WTC11 (cell line): ENCODE measurements around the gene NDUFV1. TPM values are rescaled to one million over a fixed set of nuclear protein-coding genes. Genes with fewer than 3 reads are reported as not detected.

Source experiments
- ATAC-seq: fragments of 200-7000 bp; cut with Tn5 transposase; 2 replicates; pipeline ENCODE4 v1.10.0; 2021; ENCODE audit warnings: mild to moderate bottlenecking, moderate library complexity
- CTCF ChIA-PET: fragments of 300-600 bp; sonication (Branson Sonifier 250); formaldehyde crosslinking; loops from one replicate; lab custom pipeline; 2021; ENCODE audit warnings: antibody characterized with exemption; lab: Charles Lee
- POLR2A ChIA-PET: fragments of 350-600 bp; sonication (Branson Sonifier 250); formaldehyde crosslinking; loops from one replicate; lab custom pipeline; 2021; ENCODE audit warnings: antibody characterized with exemption; lab: Charles Lee
- DNase-seq: peaks from one replicate; pipeline ENCODE4 v3.0.0; 2021; ENCODE audit warnings: low spot score
- H3K27ac Mint-ChIP-seq: 2 replicates; pipeline ENCODE4 v1.8.0; 2021; ENCODE audit warnings: mixed read lengths
- H3K27me3 Mint-ChIP-seq: 2 replicates; pipeline ENCODE4 v1.8.0; 2021; ENCODE audit warnings: low read depth, mild to moderate bottlenecking, moderate library complexity, mixed read lengths
- H3K36me3 Mint-ChIP-seq: 2 replicates; pipeline ENCODE4 v1.8.0; 2021; ENCODE audit warnings: mixed read lengths
- H3K4me1 Mint-ChIP-seq: 2 replicates; pipeline ENCODE4 v1.8.0; 2022; ENCODE audit warnings: mixed read lengths
- H3K4me3 Mint-ChIP-seq: 2 replicates; pipeline ENCODE4 v1.8.0; 2021; ENCODE audit warnings: mild to moderate bottlenecking, moderate library complexity, mixed read lengths
- H3K9me3 Mint-ChIP-seq: 2 replicates; pipeline ENCODE4 v1.8.0; 2021; ENCODE audit warnings: mixed read lengths
- CREM ChIP-seq: sonication (generic); formaldehyde crosslinking; IDR thresholded peaks from 2 replicates; pipeline ENCODE4 v1.8.1; 2022; ENCODE audit warnings: mild to moderate bottlenecking, missing genetic modification reagents, moderate library complexity
- GTF2I ChIP-seq: fragments of 250-450 bp; sonication (Bioruptor Pico); conservative IDR thresholded peaks from 2 replicates; pipeline ENCODE4 v1.4.0; 2021; ENCODE audit warnings: mild to moderate bottlenecking
- MYBL2 ChIP-seq: sonication (generic); formaldehyde crosslinking; IDR thresholded peaks from 2 replicates; pipeline ENCODE4 v1.8.1; 2023; ENCODE audit warnings: mild to moderate bottlenecking, moderate library complexity, missing genetic modification reagents
- NFATC4 ChIP-seq: fragments of 250-450 bp; sonication (Bioruptor Pico); IDR thresholded peaks from 2 replicates; pipeline ENCODE4 v1.9.0; 2021; ENCODE audit warnings: mild to moderate bottlenecking
- NR2C2 ChIP-seq: sonication (generic); formaldehyde crosslinking; IDR thresholded peaks from 2 replicates; pipeline ENCODE4 v1.8.0; 2022; ENCODE audit warnings: mild to moderate bottlenecking, missing genetic modification reagents
- TEAD1 ChIP-seq: sonication (generic); formaldehyde crosslinking; IDR thresholded peaks from 2 replicates; pipeline ENCODE4 v1.8.0; 2022; ENCODE audit warnings: mild to moderate bottlenecking, missing genetic modification reagents
- TEAD4 ChIP-seq: sonication (generic); formaldehyde crosslinking; IDR thresholded peaks from 2 replicates; pipeline ENCODE4 v1.8.0; 2022; ENCODE audit warnings: mild to moderate bottlenecking, missing genetic modification reagents
- ZNF232 ChIP-seq: sonication (generic); formaldehyde crosslinking; IDR thresholded peaks from 2 replicates; pipeline ENCODE4 v1.8.0; 2022; ENCODE audit warnings: mild to moderate bottlenecking, missing genetic modification reagents
- ZNF416 ChIP-seq: fragments of 250-450 bp; sonication (Bioruptor Pico); IDR thresholded peaks from 2 replicates; pipeline ENCODE4 v1.9.0; 2021; ENCODE audit warnings: mild to moderate bottlenecking, inconsistent platforms
- total RNA-seq: library from RNA; stranded (reverse); gene quantifications from 3 replicates; pipeline ENCODE4 v1.2.3, GENCODE V29; 2021
- TF ChIP-seq, protein P1 (sequence below): fragments of 250-450 bp; sonication (Bioruptor Pico); IDR thresholded peaks from 2 replicates; pipeline ENCODE4 v2.1.2; 2022; ENCODE audit warnings: mild to moderate bottlenecking, moderate library complexity
- TF ChIP-seq, protein P2 (sequence below): sonication (generic); formaldehyde crosslinking; IDR thresholded peaks from 2 replicates; pipeline ENCODE4 v1.8.1; 2023; ENCODE audit warnings: mild to moderate bottlenecking, missing genetic modification reagents, moderate library complexity
- TF ChIP-seq, protein P3 (sequence below): sonication (generic); formaldehyde crosslinking; conservative IDR thresholded peaks from 2 replicates; pipeline ENCODE4 v1.8.1; 2022; ENCODE audit warnings: mild to moderate bottlenecking, missing genetic modification reagents
- TF ChIP-seq, protein P4 (sequence below): sonication (generic); formaldehyde crosslinking; IDR thresholded peaks from 2 replicates; pipeline ENCODE4 v1.8.0; 2022; ENCODE audit warnings: mild to moderate bottlenecking, missing genetic modification reagents
- TF ChIP-seq, protein P5 (sequence below): sonication (generic); formaldehyde crosslinking; IDR thresholded peaks from 2 replicates; pipeline ENCODE4 v1.8.1; 2023; ENCODE audit warnings: mild to moderate bottlenecking, missing genetic modification reagents
- TF ChIP-seq, protein P6 (sequence below): sonication (generic); formaldehyde crosslinking; IDR thresholded peaks from 2 replicates; pipeline ENCODE4 v1.8.0; 2023; ENCODE audit warnings: missing genetic modification reagents
- TF ChIP-seq, protein P7 (sequence below): sonication (generic); formaldehyde crosslinking; IDR thresholded peaks from 2 replicates; pipeline ENCODE4 v1.8.1; 2022; ENCODE audit warnings: mild to moderate bottlenecking, moderate library complexity, missing genetic modification reagents
- TF ChIP-seq, protein P8 (sequence below): sonication (generic); formaldehyde crosslinking; IDR thresholded peaks from 2 replicates; pipeline ENCODE4 v1.8.1; 2022; ENCODE audit warnings: mild to moderate bottlenecking, missing genetic modification reagents, moderate library complexity, borderline replicate concordance

NDUFV1 gene
- total RNA-seq, 1 experiment from 2014 or later: 231 TPM

DNA sequence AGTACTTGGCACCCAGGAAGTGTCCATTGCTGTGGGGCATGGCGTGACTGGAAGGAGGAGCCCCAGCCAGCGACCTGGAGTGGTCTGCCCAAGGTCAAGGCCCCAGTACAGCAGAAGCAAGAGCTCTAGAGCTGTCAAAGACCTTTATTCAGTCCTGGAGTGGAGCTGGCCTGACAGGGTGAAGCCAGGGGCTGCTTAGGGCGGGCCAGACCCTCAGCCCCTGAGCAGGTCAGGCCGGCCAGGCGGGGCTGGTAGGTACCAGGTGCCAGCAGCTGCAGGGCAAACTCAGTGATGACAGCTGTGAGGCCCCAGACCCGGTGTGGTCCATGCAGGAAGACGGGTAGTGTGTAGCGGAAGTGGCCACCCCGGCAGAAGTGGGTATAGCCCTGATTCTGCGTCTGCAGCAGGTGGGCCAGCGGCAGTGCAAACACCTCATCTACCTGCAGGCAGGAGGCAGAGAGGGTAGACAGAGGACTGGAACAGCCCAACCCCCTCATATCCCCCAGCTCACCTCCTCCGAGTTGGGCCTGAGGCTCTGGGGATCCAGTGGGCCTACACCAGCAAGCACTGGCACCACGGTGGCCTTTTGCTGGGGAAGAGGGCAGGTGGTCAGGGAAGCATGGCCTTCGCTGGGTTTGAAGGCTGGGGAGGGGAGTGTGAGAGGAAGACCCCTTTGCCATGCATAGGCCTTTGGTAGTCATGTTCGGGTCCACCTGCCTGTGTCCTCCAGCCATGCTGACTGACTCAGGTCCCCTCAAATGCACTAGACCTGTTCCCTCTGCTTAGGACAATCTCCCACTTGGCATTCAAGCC, 21.3 kb downstream of the NDUFV1 start:
- TF ChIP-seq, protein P1, sequence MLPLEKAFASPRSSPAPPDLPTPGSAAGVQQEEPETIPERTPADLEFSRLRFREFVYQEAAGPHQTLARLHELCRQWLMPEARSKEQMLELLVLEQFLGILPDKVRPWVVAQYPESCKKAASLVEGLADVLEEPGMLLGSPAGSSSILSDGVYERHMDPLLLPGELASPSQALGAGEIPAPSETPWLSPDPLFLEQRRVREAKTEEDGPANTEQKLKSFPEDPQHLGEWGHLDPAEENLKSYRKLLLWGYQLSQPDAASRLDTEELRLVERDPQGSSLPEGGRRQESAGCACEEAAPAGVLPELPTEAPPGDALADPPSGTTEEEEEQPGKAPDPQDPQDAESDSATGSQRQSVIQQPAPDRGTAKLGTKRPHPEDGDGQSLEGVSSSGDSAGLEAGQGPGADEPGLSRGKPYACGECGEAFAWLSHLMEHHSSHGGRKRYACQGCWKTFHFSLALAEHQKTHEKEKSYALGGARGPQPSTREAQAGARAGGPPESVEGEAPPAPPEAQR (CRISPR knock-in tag): no peak
- TF ChIP-seq, protein P2, sequence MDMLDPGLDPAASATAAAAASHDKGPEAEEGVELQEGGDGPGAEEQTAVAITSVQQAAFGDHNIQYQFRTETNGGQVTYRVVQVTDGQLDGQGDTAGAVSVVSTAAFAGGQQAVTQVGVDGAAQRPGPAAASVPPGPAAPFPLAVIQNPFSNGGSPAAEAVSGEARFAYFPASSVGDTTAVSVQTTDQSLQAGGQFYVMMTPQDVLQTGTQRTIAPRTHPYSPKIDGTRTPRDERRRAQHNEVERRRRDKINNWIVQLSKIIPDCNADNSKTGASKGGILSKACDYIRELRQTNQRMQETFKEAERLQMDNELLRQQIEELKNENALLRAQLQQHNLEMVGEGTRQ: no peak
- TF ChIP-seq, protein P3, sequence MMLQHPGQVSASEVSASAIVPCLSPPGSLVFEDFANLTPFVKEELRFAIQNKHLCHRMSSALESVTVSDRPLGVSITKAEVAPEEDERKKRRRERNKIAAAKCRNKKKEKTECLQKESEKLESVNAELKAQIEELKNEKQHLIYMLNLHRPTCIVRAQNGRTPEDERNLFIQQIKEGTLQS: no peak
- TF ChIP-seq GTF2I (CRISPR knock-in tag) (no peak), NR2C2 (no peak), TEAD4 (no peak), ZNF416 (no peak), NFATC4 (CRISPR knock-in tag) (no peak), MYBL2 (no peak), ZNF232 (CRISPR knock-in tag) (no peak), TEAD1 (no peak)
- TF ChIP-seq, protein P4, sequence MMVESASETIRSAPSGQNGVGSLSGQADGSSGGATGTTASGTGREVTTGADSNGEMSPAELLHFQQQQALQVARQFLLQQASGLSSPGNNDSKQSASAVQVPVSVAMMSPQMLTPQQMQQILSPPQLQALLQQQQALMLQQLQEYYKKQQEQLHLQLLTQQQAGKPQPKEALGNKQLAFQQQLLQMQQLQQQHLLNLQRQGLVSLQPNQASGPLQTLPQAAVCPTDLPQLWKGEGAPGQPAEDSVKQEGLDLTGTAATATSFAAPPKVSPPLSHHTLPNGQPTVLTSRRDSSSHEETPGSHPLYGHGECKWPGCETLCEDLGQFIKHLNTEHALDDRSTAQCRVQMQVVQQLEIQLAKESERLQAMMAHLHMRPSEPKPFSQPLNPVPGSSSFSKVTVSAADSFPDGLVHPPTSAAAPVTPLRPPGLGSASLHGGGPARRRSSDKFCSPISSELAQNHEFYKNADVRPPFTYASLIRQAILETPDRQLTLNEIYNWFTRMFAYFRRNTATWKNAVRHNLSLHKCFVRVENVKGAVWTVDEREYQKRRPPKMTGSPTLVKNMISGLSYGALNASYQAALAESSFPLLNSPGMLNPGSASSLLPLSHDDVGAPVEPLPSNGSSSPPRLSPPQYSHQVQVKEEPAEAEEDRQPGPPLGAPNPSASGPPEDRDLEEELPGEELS (CRISPR knock-in tag): no peak
- TF ChIP-seq, protein P5, sequence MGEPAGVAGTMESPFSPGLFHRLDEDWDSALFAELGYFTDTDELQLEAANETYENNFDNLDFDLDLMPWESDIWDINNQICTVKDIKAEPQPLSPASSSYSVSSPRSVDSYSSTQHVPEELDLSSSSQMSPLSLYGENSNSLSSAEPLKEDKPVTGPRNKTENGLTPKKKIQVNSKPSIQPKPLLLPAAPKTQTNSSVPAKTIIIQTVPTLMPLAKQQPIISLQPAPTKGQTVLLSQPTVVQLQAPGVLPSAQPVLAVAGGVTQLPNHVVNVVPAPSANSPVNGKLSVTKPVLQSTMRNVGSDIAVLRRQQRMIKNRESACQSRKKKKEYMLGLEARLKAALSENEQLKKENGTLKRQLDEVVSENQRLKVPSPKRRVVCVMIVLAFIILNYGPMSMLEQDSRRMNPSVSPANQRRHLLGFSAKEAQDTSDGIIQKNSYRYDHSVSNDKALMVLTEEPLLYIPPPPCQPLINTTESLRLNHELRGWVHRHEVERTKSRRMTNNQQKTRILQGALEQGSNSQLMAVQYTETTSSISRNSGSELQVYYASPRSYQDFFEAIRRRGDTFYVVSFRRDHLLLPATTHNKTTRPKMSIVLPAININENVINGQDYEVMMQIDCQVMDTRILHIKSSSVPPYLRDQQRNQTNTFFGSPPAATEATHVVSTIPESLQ (CRISPR knock-in tag): no peak
- TF ChIP-seq, protein P6, sequence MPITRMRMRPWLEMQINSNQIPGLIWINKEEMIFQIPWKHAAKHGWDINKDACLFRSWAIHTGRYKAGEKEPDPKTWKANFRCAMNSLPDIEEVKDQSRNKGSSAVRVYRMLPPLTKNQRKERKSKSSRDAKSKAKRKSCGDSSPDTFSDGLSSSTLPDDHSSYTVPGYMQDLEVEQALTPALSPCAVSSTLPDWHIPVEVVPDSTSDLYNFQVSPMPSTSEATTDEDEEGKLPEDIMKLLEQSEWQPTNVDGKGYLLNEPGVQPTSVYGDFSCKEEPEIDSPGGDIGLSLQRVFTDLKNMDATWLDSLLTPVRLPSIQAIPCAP (CRISPR knock-in tag): no peak
- no peak for DNase-seq
- ATAC-seq: no peak
- Mint-ChIP-seq H3K27ac (peak overlapping the region; percentile 63; the same call in 1 of the 2 replicates), H3K4me1 (peaks cover 32% of the 10 kb centered on the region), H3K4me3 (no peak overlapping the region), H3K36me3 (peaks cover 32% of the 10 kb centered on the region), H3K27me3 (peaks cover 3% of the 10 kb centered on the region), H3K9me3 (peaks cover 10% of the 10 kb centered on the region; the same call in 1 of the 2 replicates)
- ChIA-PET POLR2A (interaction anchor here (0.6 to 3.4 kb wide), 3 partner anchors 8 to 44 kb away, joined by 3 to 13 read pairs (median 6); no protein-coding TSS in a partner anchor), CTCF (interaction anchor here (0.7 to 5.3 kb wide), 18 partner anchors 11 to 245 kb away, joined by 3 to 200 read pairs (median 9); partner anchors contain the start of genes ACY3, PPP1CA and TBX10)

DNA sequence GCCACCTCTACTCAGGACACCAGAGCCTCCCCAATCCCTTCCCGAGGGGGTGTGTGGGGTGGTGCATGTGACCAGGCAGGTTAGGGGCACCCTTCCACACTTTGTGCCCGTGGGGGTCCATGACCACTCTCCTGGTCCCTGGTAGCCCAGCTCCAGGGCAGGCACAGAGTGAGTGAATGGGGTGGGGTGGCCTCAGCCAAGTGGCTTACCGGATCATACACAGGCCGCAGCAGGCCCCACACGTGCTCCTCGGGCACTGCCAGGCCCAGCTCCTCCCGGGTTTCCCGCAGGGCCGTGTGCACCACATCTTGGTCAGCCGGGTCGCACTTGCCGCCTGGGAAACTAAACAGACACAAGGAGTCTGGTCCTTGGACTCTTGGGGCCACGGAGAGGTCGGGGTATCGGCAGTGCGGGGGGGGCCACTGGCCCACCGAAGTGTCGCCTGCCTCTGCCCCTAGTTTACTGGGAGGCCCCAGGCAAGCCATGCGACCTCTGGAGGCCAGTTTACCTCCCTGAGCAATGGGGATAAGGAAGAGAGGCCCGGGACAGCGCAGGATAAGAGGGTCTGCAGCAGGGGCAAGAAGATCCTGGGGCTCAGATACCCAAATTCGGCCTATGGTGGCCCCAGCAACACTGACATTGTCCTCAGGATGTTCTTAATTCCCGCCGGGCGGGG, 22.1 kb downstream of the NDUFV1 start:
- H3K9me3 Mint-ChIP-seq: peaks cover 10% of the 10 kb centered on the region; the same call in 1 of the 2 replicates

More for the DNA sequence above, 22.1 kb downstream of the NDUFV1 start:
- H3K4me1 Mint-ChIP-seq: peaks cover 32% of the 10 kb centered on the region
- TF ChIP-seq CREM (CRISPR knock-in tag) (0 out of 2 replicates have a peak, but pooled peaks have one; percentile 1), NFATC4 (CRISPR knock-in tag) (0 out of 2 replicates have a peak, but pooled peaks have one; percentile 27)
- TF ChIP-seq, protein P7, sequence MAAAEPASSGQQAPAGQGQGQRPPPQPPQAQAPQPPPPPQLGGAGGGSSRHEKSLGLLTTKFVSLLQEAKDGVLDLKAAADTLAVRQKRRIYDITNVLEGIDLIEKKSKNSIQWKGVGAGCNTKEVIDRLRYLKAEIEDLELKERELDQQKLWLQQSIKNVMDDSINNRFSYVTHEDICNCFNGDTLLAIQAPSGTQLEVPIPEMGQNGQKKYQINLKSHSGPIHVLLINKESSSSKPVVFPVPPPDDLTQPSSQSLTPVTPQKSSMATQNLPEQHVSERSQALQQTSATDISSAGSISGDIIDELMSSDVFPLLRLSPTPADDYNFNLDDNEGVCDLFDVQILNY (CRISPR knock-in tag): 0 out of 2 replicates have a peak, but pooled peaks have one; percentile 4
- TF ChIP-seq, protein P8, sequence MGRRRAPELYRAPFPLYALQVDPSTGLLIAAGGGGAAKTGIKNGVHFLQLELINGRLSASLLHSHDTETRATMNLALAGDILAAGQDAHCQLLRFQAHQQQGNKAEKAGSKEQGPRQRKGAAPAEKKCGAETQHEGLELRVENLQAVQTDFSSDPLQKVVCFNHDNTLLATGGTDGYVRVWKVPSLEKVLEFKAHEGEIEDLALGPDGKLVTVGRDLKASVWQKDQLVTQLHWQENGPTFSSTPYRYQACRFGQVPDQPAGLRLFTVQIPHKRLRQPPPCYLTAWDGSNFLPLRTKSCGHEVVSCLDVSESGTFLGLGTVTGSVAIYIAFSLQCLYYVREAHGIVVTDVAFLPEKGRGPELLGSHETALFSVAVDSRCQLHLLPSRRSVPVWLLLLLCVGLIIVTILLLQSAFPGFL (CRISPR knock-in tag): no peak
- TF ChIP-seq, all 79 proteins: peak for 3
- peak overlapping the region; percentile 45 for H3K4me3 Mint-ChIP-seq
- DNase-seq (no peak), ATAC-seq (no peak)
- peaks cover 2% of the 10 kb centered on the region for H3K27me3 Mint-ChIP-seq
- ChIA-PET POLR2A (interaction anchor here (0.6 to 3.4 kb wide), 4 partner anchors 9 to 43 kb away, joined by 3 to 13 read pairs (median 4); no protein-coding TSS in a partner anchor), CTCF (interaction anchor here (0.5 to 5.3 kb wide), 38 partner anchors 10 to 537 kb away, joined by 3 to 200 read pairs (median 8); partner anchors contain the start of genes ACY3, ALDH3B2, ANKRD13D and GSTP1)
- H3K36me3 Mint-ChIP-seq: peaks cover 27% of the 10 kb centered on the region
- no peak overlapping the region for H3K27ac Mint-ChIP-seq
